ENCODE results near the gene ATP8B1.

The ATP8B1 gene

DNA sequence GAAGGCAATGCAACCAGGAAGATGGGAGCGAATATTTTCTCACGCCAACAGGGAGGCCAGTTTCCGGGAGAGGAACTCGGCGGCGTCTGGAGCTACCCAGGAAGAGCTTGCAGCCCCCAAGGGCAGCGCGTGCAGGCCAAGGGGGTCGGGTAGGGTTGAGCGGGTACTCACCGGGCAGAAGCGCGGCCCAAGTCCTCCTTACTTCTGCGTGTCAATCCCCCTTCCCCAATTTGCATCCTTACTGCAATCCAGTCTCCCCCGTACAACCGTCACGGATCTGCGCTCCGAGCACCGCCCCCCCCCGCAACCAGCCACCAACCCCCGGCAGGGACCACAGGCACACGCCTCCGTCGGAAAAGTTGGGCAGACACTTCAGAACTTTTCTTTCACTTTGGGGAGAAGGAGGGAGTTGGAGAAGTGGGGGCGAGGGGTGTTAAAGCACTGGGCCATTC, 1.3 kb downstream of the ATP8B1 start:
- no peak for TF ChIP-seq CTCF (conservative IDR thresholded peaks at IDR 0.05; ENCODE audit: low read depth, low read length)
- peak; percentile 28 for DNase-seq (ENCODE audit: low read depth)
- H3K4me3 ChIP-seq (ENCODE audit: low read depth, low read length) = peak overlapping the region; percentile 73

GRCh38 chr18:57801325-57801724, 1.8 kb downstream of the ATP8B1 start:
- DNase-seq (ENCODE audit: low read depth) = no peak
- TF ChIP-seq CTCF (conservative IDR thresholded peaks at IDR 0.05; ENCODE audit: low read depth, low read length) = no peak
- peak overlapping the region; percentile 73 for H3K4me3 ChIP-seq (ENCODE audit: low read depth, low read length)

DNA sequence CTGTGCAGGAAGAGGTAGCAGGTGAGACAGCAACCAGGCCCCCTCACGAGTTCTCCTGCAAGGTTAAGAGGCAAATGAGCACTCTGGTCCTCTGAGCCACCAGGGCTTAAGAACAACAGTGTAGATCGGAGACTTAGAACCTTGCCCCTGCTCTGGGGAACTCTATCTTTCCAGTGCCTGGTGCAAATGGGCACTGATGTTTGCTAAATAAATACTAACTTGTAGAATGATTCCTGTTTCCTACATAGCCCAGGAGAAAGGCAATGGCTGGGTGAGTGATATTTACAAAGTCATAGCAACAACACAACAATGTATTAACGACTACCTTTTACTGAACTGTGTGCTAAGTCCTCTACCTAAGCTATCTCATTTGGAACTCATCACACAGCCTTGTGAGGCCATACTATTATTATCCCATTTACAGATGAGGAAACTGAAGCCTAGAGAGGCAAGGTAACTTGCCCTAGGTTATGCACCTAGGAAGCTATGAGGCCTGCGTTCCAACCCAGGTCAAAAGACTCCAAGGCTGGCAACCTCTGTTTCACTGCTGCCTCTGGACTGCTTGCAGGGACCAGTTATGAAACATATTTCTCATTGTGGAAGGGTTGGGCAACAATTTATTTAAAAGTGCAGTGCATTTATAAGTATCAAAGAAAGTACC, 4.3 kb downstream of the ATP8B1 start:
- H3K4me3 ChIP-seq (ENCODE audit: low read depth, low read length) = no peak overlapping the region
- no peak for TF ChIP-seq CTCF (conservative IDR thresholded peaks at IDR 0.05; ENCODE audit: low read depth, low read length)

GRCh38 chr18:57797209-57797651, 5.9 kb downstream of the ATP8B1 start:
- TF ChIP-seq CTCF (conservative IDR thresholded peaks at IDR 0.05; ENCODE audit: low read depth, low read length) = no peak
- H3K4me3 ChIP-seq (ENCODE audit: low read depth, low read length) = no peak overlapping the region
- no peak for DNase-seq (ENCODE audit: low read depth)

More for the DNA sequence above, 4.3 kb downstream of the ATP8B1 start:
- no peak for DNase-seq (ENCODE audit: low read depth)

- no peak overlapping the region for H3K4me3 ChIP-seq (ENCODE audit: low read depth, low read length)
- no peak for TF ChIP-seq CTCF (conservative IDR thresholded peaks at IDR 0.05; ENCODE audit: low read depth, low read length)
- no peak for DNase-seq (ENCODE audit: low read depth)
Measured at GRCh38 chr18:57794951-57795728, 8.0 kb downstream of the ATP8B1 start.

DNA sequence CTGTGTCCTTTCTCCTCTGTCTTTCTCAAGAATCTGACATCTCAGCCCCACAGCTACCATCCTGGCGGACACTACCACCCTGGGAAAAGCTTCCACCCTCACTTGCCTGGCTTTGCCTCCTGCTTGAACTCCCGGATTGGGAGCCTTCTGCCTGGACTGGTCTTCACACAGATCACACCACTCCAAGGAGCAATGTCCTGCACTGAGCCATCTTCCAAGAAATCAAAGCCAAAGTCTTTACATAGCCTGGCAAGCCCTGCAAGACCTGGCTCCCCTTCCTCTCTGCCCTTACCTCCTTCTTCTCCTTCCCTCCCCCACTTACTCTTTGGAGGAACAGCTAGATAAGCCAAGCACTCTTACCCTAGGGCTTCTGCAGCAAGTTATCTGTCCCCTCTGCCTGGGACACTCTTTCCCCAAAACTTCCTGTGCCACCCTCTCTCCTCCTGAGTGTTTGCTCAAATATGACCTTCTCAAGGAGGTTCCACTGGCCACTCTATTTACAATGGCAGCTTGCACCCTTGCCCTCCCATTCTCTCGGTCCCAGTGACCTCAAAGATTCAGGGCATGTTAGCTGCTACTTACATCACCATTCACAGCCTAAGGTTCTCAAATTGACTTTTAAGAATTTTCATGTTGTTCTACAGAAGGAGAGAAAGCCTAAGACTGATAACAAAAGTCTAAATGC, 9.7 kb downstream of the ATP8B1 start:
- peak overlapping the region; percentile 2 for H3K4me3 ChIP-seq (ENCODE audit: low read depth, low read length)
- DNase-seq (ENCODE audit: low read depth) = no peak
- TF ChIP-seq CTCF (conservative IDR thresholded peaks at IDR 0.05; ENCODE audit: low read depth, low read length) = no peak
